IPS-18c (cell line): ENCODE results near the gene SLFN14.
"Not testable (repeated sequence)": the region's sequence is repeated elsewhere in the genome, so short reads cannot be mapped to it uniquely, and the experiment has no call there.

Experiments
- H3K4me3 ChIP-seq: 2 replicates; pipeline ENCODE4 v1.7.0; 2013; ENCODE audit warnings: low read depth, mild to moderate bottlenecking, low read length, moderate library complexity; ENCODE audit not compliant: insufficient read depth
- H3K9me3 ChIP-seq: one replicate; pipeline ENCODE4 v1.6.1; 2013; ENCODE audit warnings: mild to moderate bottlenecking, low read length, moderate library complexity; ENCODE audit not compliant: control insufficient read depth, insufficient read depth

SLFN14 gene

DNA sequence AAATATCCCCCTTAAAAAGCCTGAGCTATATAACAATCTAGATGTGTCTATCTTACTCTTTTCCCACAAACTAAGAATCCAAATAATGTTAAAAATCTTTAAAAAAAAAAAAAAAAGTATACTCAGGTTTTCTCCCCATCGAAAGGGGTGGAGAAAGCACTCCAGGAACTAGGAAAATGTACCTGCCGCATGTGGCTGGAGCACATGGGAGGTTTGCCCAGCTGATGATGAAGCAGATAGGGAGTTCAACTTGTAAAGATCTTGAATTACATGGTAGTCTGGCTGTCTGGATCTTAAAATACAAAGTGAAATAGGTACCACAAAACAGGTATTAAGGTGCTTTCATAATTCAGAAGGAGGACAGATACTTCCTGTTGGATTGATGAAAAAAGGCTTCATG, 8.8 kb upstream of the SLFN14 start:
- H3K9me3 ChIP-seq: no peaks in the 10 kb centered on the region
- H3K4me3 ChIP-seq: no peak overlapping the region

GRCh38 chr17:35568561-35568960, 7.9 kb upstream of the SLFN14 start:
- Histone ChIP-seq H3K4me3 (peak overlapping the region; percentile 89), H3K9me3 (no peaks in the 10 kb centered on the region)

GRCh38 chr17:35566968-35567367, 6.3 kb upstream of the SLFN14 start:
- H3K9me3 ChIP-seq: no peaks in the 10 kb centered on the region
- peak overlapping the region; percentile 89 for H3K4me3 ChIP-seq

DNA sequence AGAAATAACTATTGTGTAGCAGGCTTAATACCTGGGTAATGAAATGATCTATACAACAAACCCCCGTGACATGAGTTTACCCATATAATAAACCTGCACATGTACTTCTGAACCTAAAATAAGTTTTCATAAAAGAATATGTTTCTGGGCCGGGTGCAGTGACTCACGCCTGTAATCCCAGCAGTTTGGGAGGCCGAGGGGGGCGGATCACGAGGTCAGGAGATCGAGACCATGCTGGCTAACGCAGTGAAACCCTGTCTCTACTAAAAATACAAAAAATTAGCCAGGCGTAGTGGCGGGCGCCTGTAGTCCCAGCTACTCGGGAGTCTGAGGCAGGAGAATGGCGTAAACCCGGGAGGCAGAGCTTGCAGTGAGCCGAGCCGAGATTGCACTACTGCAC, 2.6 kb upstream of the SLFN14 start:
- not testable (repeated sequence) for H3K9me3 ChIP-seq, H3K4me3 ChIP-seq

DNA sequence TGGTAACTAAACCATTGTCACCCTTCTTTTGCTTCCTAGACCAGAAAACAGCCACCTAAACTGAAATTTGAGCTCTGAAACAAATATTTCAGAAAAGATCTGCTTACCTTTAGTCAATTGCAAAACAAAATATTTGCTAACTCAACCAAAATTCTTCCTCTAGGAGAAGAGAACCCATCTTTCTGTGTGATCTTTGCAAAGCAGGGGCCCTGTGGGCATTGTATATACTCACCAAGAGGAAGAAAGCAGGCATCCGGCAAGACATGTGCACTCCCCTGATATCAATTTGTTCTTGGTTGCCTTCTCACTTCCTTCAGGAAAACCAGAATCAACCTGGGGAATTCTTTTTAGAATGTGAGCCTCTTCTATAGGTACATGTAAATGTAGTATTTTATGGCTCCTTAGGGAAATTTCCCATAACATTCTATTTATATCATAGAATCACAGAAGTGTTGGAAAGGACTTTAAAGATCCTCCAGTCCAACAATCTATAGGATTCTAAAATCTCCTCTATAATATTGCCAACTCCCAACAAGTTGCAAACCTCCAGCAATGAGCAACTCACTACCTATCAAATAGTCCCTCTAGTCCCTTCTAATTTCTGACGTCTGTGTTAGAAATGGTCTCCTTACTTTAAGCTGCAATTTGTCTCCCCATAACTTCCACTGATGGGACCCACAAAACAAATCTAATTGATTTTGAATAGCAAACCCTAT, 966 bp downstream of the SLFN14 start:
- H3K9me3 ChIP-seq: no peaks in the 10 kb centered on the region
- no peak overlapping the region for H3K4me3 ChIP-seq

DNA sequence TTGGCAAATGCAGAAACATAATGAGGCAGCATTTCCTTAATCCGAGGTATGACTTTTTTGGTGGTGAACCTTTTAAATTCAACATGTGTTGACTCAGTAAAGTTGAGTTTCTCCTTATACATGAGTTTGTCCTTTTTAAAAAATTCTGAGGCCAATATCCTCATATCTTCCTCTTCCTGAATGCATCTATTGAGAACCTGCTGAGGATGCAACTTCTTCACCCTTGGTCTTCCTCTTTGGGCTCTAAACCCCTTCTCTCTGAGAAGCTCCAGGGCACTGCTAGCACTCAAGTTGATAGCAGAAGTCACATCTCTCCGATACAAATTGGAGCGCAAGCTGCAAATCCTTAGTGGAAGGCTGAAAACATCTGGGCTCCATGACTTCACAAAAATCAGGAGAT, 3.3 kb downstream of the SLFN14 start:
- Histone ChIP-seq H3K4me3 (no peak overlapping the region), H3K9me3 (no peaks in the 10 kb centered on the region)

- no peaks in the 10 kb centered on the region for H3K9me3 ChIP-seq
- no peak overlapping the region for H3K4me3 ChIP-seq
Observed at GRCh38 chr17:35555691-35556090, 4.9 kb downstream of the SLFN14 start.

DNA sequence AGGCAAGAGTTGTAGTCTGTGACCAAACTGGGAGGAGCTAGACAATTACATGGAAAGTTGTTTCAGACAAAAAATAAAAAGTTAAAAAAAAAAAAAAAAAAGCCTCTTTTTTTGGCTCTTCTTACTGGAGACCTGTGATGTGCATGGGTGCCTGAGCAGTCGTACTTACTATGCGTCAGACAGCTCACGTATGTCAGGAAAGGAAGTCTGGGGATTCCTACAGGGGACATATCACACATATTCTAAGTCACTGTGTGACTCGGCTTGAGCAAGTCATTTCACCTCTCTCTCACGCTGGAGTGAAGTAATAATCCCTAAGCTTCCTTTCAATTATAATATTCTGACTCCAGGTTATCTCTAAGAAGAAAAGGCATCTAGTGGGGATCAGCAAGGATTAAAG, 6.0 kb downstream of the SLFN14 start:
- H3K4me3 ChIP-seq: no peak overlapping the region
- H3K9me3 ChIP-seq: no peaks in the 10 kb centered on the region

GRCh38 chr17:35553310-35553709, 7.3 kb downstream of the SLFN14 start:
- Histone ChIP-seq H3K9me3 (no peaks in the 10 kb centered on the region), H3K4me3 (no peak overlapping the region)

DNA sequence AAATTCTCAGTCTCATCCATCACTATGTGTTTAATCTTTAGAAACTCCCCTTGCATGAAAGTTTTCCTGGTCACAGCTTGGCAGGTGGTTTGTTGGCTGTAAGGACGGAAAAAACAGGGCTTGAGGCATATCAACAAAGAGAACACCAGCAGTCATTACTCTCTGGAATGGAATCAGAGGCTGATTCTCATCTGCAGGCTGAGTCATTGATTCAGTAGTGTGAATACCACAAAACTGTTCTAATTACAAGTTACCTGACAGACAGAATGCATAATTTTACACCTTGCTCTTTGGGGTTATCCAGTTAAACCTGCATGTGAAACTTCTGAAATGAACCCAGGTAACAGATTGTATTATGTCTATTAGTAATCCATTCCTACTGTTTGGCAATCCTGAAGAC, 11.6 kb downstream of the SLFN14 start:
- no peaks in the 10 kb centered on the region for H3K9me3 ChIP-seq
- H3K4me3 ChIP-seq: no peak overlapping the region

DNA sequence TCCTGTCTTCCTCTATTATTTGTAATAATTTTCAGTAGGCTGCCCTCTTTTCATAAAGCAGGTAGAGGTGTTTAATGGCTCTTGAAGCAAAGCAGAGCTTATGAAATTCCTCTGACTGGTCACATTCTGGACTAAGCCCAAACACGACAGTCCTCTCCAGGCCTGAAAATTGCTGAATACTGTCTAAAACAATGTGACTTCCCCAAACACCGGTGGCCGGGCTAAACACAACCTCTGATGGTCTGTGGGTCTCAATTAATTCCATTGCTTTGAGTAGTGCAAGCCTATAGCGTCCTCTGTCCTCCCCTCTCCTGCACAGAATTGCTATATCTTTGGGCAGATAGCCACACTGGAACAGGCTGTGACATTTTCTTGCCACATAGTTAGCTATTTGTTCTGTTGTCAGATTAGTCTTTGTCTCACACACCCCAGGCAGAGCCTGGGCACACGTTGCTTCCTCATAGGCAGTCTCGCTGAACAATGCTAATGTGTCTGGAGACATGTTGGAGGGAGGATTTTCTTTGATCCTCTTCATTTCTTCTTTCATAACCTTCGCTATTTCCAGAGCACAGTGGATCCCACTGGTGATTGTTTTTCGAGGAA, 12.3 kb downstream of the SLFN14 start:
- no peaks in the 10 kb centered on the region for H3K9me3 ChIP-seq

DNA sequence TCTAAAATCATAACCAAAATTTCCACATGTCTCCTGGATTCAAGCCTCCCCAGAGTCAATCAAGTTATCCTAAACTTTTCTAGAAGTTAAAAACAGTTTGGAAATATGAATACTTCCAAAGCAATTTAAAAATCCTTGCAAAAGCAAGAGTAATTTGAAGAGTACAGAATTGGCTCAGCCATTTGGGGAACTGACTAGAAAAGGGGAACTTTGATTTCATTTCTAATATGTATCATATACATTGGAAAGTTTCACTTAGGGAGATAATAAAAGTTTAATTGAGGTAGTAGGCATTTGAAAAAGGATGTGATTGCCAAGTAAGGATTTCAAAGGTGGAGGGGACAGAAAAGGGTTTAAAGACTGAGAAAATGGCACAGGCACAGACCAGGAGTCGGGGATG, 14.1 kb downstream of the SLFN14 start:
- Histone ChIP-seq H3K4me3 (no peak overlapping the region), H3K9me3 (no peaks in the 10 kb centered on the region)

More for the DNA sequence above, 12.3 kb downstream of the SLFN14 start:
- no peak overlapping the region for H3K4me3 ChIP-seq

GRCh38 chr17:35545150-35545549, 15.5 kb downstream of the SLFN14 start:
- H3K4me3 ChIP-seq: no peak overlapping the region
- H3K9me3 ChIP-seq: no peaks in the 10 kb centered on the region

- Histone ChIP-seq H3K9me3 (no peaks in the 10 kb centered on the region), H3K4me3 (no peak overlapping the region)
Observed at GRCh38 chr17:35543856-35544255, 16.8 kb downstream of the SLFN14 start.

- H3K4me3 ChIP-seq: no peak overlapping the region
Observed at GRCh38 chr17:35542990-35543389, 17.6 kb downstream of the SLFN14 start.

GRCh38 chr17:35541434-35541833, 19.2 kb downstream of the SLFN14 start:
- Histone ChIP-seq H3K9me3 (no peaks in the 10 kb centered on the region), H3K4me3 (no peak overlapping the region)

More at GRCh38 chr17:35542990-35543389, 17.6 kb downstream of the SLFN14 start:
- H3K9me3 ChIP-seq: no peaks in the 10 kb centered on the region

GRCh38 chr17:35540589-35541404, 19.8 kb downstream of the SLFN14 start:
- Histone ChIP-seq H3K4me3 (no peak overlapping the region), H3K9me3 (no peaks in the 10 kb centered on the region)

- H3K9me3 ChIP-seq: no peaks in the 10 kb centered on the region
- no peak overlapping the region for H3K4me3 ChIP-seq
Observed at GRCh38 chr17:35539659-35540026, 21.0 kb downstream of the SLFN14 start.
